OCI-LY1 (cell line): ENCODE data around the gene TASP1.

Experiments used
- H2AFZ ChIP-seq: fragments of 200-600 bp; sonication (generic), shearing (Covaris generic); 2 replicates; pipeline ENCODE4 v1.6.0; 2014; ENCODE audit warnings: antibody characterized with exemption, mild to moderate bottlenecking, low read length
- H3F3A ChIP-seq: fragments of 200-600 bp; sonication (generic), shearing (Covaris generic); 2 replicates; pipeline ENCODE4 v1.6.0; 2014; ENCODE audit warnings: mild to moderate bottlenecking, antibody characterized with exemption, low read length, moderate library complexity; ENCODE audit not compliant: insufficient read depth
- H3K27ac ChIP-seq: fragments of 200-600 bp; sonication (generic); 2 replicates; pipeline ENCODE4 v1.5.1; 2014; ENCODE audit warnings: low read length, mixed run types, mild to moderate bottlenecking, low read depth; ENCODE audit not compliant: poor library complexity, severe bottlenecking
- H3K27me3 ChIP-seq: fragments of 200-600 bp; sonication (generic); 2 replicates; pipeline ENCODE4 v1.6.0; 2014; ENCODE audit warnings: antibody characterized with exemption, mild to moderate bottlenecking, low read length, moderate library complexity; ENCODE audit not compliant: insufficient read depth
- H3K36me3 ChIP-seq: fragments of 200-600 bp; sonication (generic); 2 replicates; pipeline ENCODE4 v1.6.1; 2014; ENCODE audit warnings: mild to moderate bottlenecking, antibody characterized with exemption, low read length, moderate library complexity, mixed read lengths; ENCODE audit not compliant: insufficient read depth
- H3K4me1 ChIP-seq: fragments of 200-600 bp; sonication (generic); 2 replicates; pipeline ENCODE4 v1.5.1; 2014; ENCODE audit warnings: mild to moderate bottlenecking, low read length, moderate library complexity; ENCODE audit not compliant: insufficient read depth, severe bottlenecking
- H3K4me2 ChIP-seq: fragments of 200-600 bp; sonication (generic), shearing (Covaris generic); 2 replicates; pipeline ENCODE4 v1.6.1; 2014; ENCODE audit warnings: low read length
- H3K4me3 ChIP-seq: fragments of 200-600 bp; sonication (generic); 2 replicates; pipeline ENCODE4 v1.5.1; 2014; ENCODE audit warnings: low read length, low read depth, mild to moderate bottlenecking, mixed read lengths; ENCODE audit not compliant: poor library complexity, severe bottlenecking
- H3K79me2 ChIP-seq: fragments of 200-600 bp; shearing (Covaris generic); 2 replicates; pipeline ENCODE4 v1.6.1; 2016; ENCODE audit warnings: mixed run types, low read length, mixed read lengths; ENCODE audit not compliant: insufficient read depth
- H3K9ac ChIP-seq: fragments of 200-600 bp; sonication (generic), shearing (Covaris generic); 2 replicates; pipeline ENCODE4 v1.6.1; 2014; ENCODE audit warnings: mild to moderate bottlenecking, low read length, mixed read lengths
- H3K9me2 ChIP-seq: fragments of 200-600 bp; sonication (generic), shearing (Covaris generic); 2 replicates; pipeline ENCODE4 v1.6.1; 2014; ENCODE audit warnings: low read depth, mild to moderate bottlenecking, low read length, mixed read lengths
- H3K9me3 ChIP-seq: fragments of 200-600 bp; shearing (Covaris generic); 2 replicates; pipeline ENCODE4 v1.6.1; 2014; ENCODE audit warnings: low read length, mixed read lengths
- H4K20me1 ChIP-seq: fragments of 200-600 bp; sonication (generic), shearing (Covaris generic); 2 replicates; pipeline ENCODE4 v1.6.0; 2016; ENCODE audit warnings: mild to moderate bottlenecking, low read length; ENCODE audit not compliant: insufficient read depth
- EZH2 ChIP-seq: fragments of 200-600 bp; sonication (generic), shearing (Covaris generic); IDR thresholded peaks from 2 replicates; pipeline ENCODE4 v1.8.0; 2017; ENCODE audit warnings: borderline replicate concordance, mixed run types, mild to moderate bottlenecking, antibody characterized with exemption, low read length, moderate library complexity, mixed read lengths
- TF ChIP-seq, protein P1 (sequence below): fragments of 200-600 bp; sonication (generic), shearing (Covaris generic); IDR thresholded peaks from 2 replicates; pipeline ENCODE4 v1.5.1; 2017; ENCODE audit warnings: mild to moderate bottlenecking, antibody characterized with exemption, low read length, moderate library complexity, mixed read lengths

Gene TASP1

DNA sequence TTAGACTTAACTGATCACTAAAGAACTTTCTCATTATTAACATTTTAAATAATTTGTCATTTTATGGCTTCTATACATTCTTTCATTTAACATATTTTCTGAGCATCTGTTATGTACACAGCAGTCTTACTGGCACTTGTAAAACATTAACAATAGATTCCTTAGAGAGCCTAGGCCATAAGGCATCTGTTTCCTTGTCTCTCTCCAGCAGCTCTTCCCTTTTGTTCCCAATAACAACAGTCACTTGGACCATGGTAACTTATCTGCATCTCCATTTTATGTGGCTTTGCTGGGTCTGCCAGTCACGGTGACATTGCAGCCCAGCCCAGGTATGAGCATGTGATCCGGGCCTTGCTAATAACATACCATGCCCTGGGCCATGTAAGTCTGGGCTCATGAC lies 11.7 kb upstream of the TASP1 start:
- Histone ChIP-seq H3K4me2 (no peak overlapping the region), H3K4me1 (no peaks in the 10 kb centered on the region)

DNA sequence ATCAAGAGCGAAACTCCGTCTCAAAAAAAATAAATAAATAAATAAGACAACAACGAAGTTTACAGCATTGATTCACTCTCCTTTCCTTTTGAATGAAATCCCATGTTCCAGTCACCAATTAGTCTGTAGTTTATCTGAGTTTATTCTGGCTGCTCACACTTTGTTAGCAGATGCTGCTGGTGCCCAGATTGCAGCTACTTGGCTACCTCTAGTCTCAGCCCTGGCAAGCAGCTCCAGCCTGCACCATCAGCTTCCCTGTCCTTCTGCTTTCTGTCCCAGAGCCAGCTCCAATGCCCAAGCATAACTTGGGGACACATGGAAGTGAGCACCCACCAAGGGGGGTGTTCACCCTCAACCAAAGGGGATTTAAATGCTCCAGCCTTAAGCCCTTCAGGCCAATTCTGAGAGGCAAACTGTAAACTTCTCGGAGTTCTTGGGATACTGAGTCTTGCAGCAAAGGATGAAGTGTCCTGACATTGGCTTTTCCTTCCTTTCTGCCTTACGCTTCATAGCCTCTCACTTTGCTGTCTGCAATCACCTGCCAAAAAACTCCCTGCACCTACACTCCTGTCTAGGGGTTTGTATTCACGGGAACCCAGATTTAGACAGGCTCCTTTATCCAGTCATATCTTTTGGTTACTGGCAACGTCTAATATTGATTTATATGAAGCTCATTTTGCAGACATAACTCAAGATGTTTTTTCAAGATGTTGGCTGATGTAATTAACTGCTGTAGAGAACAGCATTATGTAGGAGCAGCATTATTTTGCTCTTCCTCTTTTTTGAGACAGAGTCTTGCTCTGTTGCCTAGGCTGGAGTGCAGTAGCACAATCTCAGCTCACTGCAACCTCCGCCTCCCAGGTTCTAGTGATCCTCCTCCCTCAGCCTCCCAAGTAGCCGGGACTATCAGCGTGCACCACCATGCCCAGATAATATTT lies 9.8 kb upstream of the TASP1 start:
- Histone ChIP-seq H3K36me3 (no peaks in the 10 kb centered on the region), H3K4me1 (no peaks in the 10 kb centered on the region), H3K9me2 (no peaks in the 10 kb centered on the region), H3K4me2 (no peak overlapping the region), H3K9me3 (no peaks in the 10 kb centered on the region), H3K4me3 (no peak overlapping the region), H2AFZ (no peak overlapping the region), H3K9ac (no peak overlapping the region), H3K27ac (no peak overlapping the region), H3K79me2 (no peaks in the 10 kb centered on the region), H3F3A (no peaks in the 10 kb centered on the region), H4K20me1 (no peaks in the 10 kb centered on the region), H3K27me3 (no peaks in the 10 kb centered on the region)
- TF ChIP-seq EZH2: no peak
- TF ChIP-seq, protein P1, sequence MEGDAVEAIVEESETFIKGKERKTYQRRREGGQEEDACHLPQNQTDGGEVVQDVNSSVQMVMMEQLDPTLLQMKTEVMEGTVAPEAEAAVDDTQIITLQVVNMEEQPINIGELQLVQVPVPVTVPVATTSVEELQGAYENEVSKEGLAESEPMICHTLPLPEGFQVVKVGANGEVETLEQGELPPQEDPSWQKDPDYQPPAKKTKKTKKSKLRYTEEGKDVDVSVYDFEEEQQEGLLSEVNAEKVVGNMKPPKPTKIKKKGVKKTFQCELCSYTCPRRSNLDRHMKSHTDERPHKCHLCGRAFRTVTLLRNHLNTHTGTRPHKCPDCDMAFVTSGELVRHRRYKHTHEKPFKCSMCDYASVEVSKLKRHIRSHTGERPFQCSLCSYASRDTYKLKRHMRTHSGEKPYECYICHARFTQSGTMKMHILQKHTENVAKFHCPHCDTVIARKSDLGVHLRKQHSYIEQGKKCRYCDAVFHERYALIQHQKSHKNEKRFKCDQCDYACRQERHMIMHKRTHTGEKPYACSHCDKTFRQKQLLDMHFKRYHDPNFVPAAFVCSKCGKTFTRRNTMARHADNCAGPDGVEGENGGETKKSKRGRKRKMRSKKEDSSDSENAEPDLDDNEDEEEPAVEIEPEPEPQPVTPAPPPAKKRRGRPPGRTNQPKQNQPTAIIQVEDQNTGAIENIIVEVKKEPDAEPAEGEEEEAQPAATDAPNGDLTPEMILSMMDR: no peak

More for the DNA sequence above, 11.7 kb upstream of the TASP1 start:
- H3K9ac ChIP-seq: no peak overlapping the region
- H3K27me3 ChIP-seq: no peaks in the 10 kb centered on the region
- no peaks in the 10 kb centered on the region for H3K36me3 ChIP-seq
- H3K9me3 ChIP-seq: no peaks in the 10 kb centered on the region
- no peaks in the 10 kb centered on the region for H3K9me2 ChIP-seq
- H3K4me3 ChIP-seq: no peak overlapping the region
- no peak overlapping the region for H3K27ac ChIP-seq
- no peak overlapping the region for H2AFZ ChIP-seq
- no peaks in the 10 kb centered on the region for H3F3A ChIP-seq
- no peaks in the 10 kb centered on the region for H4K20me1 ChIP-seq
- TF ChIP-seq, protein P1: no peak
- TF ChIP-seq EZH2: no peak
- H3K79me2 ChIP-seq: no peaks in the 10 kb centered on the region

DNA sequence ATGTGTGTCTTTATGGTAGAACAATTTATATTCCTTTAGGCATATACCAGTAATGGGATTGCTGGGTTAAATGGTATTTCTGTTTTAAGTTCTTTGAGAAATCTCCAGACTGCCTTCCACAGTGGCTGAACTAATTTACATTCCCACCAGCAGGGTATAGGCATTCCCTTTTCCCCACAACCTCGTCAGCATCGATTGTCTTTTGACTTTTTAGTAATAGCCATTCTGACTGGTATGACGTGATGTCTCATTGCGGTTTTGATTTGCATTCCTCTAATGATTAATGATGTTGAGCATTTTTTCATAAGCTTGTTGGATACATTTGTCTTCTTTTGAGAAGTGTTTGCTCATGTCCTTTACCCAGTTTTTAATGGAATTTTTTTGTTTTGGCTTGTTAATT lies 5.3 kb upstream of the TASP1 start:
- Histone ChIP-seq H3K9me3 (no peaks in the 10 kb centered on the region), H3K36me3 (no peaks in the 10 kb centered on the region), H3K79me2 (no peaks in the 10 kb centered on the region), H3K9me2 (no peaks in the 10 kb centered on the region), H3K4me2 (no peak overlapping the region), H4K20me1 (no peaks in the 10 kb centered on the region), H3F3A (no peaks in the 10 kb centered on the region), H3K9ac (no peak overlapping the region), H3K4me3 (no peak overlapping the region), H2AFZ (no peak overlapping the region), H3K4me1 (peaks cover 3% of the 10 kb centered on the region), H3K27me3 (no peaks in the 10 kb centered on the region), H3K27ac (no peak overlapping the region)
- TF ChIP-seq EZH2: no peak
- TF ChIP-seq, protein P1: no peak
